CD4-positive, alpha-beta T cell treated with Interferon alpha-2 for 1 hour (primary cell): ENCODE measurements around the gene PTPRE.

Experiments used
- DNase-seq, 2 donors: peaks; one replicate each; pipeline ENCODE4 v3.0.0-alpha.2; 2020 to 2022

PTPRE gene

DNA sequence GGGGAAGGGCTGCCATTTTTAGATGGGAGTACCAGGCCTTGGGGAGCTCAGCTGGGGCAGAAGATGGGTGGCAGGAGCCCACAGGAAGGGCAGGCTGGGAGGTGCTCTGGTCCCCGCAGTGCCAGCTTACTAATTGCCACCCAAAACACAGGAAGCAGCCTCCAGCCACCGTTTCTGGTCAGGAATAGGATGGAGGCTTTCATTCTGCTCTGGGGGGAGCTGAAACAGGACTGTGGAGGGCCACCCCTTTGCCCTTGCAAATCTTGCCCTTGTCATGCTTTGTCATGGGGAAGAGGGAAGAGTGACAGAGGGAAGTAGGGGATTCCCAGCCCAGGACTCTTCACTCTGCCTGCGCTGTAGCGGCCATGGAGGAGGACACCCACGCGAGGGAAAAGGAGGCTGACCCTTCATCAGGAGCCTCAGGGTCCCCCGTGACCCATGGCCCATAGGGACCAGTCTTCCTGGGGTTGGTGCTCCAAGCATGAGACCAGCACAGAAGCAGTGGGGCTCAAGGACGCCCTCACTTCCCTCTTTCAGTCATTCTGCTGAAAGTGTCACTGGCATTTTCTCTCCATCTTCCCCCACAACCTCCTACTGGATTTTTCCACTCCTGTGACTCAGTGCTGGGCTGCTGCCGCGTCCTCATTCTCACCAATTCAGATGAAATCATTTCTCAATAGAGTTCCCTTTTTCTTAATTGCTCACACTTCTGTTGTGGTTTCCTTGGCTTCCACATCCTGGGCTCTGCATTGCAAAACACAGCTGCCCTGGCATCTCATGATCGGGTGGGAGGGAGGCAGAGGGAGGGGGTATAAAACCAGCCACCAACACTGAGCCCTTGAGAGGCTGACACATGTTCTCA, 157.4 kb downstream of the PTPRE start:
- DNase-seq: peak; percentile 72 to 82

DNA sequence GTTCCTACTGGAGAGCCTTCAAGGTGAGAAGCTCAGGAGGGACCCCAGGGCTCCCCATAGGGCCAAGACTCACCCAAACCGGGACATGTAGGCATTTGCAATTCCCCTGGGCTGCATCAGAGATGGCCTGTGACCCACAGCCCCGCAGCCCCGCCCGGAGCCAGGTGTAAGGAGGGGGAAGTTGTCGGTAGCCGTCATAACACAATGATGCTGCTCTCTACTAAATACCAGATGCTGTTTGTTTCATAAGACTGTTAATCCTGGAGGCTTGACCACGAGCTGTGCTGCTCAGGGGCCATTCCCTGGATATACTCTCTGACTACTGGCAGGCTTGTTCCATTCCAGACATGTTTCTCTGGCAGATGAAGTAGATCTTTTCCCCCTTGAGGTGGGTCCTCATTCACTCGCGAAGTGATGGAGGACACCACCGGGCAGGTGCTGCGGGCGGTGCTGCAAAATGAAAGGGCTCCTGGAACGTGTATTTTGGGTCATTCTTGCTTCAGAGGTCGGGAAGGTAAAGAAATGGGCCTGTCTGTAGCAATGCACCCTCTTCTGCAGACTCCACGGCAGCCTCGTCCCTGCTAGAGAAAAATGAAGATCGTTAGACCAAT, 158.2 kb downstream of the PTPRE start:
- DNase-seq: no peak

DNA sequence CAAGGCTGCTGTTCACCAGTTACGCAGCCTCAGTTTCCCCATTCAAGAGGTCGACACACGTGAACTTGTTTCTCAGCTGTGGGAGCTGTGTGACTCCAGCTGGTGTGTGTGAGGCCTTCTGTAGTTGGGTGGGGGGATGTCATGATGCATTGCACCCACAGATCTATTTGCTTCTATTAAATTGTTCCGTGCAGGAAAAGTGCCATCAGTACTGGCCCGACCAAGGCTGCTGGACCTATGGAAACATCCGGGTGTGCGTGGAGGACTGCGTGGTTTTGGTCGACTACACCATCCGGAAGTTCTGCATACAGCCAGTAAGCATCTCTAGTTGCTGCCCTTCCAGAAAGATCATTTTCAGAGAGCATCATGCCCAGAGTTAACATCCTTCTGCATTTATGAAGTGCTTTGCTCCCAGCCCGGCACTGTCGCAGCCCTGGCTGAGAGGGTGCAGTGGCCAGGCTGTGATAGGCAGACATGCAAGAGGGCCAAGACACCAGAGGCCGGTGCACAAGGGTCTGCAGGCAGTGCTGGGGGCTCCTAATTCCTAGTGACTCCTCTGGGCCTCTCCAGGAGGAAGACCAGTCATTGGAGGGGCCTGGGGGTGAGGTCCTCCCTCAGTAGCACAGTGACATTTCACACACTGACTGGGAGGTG, 159.1 kb downstream of the PTPRE start:
- DNase-seq: no peak

DNA sequence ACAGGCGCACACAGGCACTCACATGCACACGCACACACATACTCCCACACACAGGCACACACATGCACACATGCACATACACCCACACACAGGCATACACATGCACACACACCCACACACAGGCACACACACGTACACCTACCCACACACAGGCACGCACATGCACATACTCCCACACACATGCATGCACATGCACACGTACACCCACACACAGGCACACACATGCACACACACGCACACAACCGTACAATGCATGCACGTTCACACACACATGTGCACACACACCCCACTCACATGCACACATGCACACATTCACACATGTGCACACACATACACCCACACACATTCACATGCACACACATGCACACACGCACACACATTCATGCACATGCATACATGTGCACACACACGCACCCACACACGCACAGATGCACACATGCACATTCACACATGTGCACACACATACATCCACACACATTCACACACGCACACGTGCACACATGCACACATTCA, 160.0 kb downstream of the PTPRE start:
- no peak for DNase-seq

DNA sequence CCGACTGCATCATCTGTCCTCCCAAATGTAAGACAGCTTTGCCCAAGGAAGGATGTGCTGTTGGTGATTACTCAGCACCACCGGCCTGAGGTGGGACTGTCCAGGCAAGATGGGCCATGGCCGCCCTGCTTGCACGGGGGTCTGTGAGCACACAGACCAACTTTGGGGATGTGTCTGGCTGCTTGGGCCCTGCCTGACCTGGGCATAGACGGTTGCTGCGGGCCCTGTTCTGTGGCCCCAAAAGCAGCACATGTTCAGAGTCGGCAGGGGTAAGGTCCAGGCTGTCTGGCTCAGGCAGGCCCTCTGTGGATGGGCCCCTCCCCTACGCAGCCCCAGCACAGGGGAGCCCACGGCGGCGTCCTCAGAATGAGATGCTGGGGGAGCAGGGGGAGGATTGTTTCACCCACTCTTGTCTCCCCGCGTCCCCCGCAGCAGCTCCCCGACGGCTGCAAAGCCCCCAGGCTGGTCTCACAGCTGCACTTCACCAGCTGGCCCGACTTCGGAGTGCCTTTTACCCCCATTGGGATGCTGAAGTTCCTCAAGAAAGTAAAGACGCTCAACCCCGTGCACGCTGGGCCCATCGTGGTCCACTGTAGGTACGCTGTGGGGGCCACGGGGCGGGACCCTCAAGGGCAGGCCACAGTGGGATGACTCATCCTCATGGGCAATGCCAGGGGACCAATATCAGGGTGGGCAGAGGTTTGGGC, 160.9 kb downstream of the PTPRE start:
- no peak for DNase-seq

DNA sequence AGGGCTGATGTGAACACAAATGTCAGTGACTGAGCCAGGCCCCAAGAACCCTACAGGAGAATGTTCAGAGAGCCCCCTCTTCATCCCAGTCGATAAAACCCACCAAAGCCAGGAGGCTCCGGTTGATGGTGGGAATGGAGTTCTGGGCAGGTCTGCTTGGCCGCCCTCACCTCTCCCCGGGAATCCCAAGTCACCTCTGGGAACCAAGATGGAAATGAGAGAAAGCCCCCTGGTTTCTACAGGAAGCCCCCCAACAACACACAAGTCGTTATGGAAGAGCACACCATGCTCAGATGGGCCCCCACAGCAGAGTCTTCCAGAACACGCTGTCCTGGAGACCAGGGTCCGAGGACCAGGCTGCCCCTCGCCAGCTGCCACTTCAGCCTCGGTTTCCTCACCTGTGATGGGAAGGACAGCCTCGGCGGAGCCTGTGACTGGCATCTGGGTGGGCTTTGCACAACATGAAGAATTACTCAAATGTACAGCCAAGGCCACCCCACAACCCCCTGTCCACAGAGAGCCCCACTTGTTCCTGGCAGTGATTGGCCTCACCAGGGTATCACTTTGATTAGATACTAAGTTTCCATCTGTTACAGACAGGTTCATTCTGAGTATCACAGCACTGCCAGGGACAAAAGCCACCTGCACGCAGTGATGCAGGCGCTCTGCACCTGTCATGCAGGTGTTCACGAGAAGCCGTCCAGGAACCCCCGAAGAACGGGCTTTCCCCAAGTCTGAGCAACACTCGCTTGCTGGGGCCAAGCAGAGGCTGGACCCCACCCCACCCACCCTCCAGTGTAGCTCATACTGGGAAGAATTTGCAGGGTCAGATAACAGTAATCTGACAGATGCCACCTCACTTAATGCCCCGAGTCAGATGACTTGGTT, 161.7 kb downstream of the PTPRE start:
- no peak for DNase-seq

DNA sequence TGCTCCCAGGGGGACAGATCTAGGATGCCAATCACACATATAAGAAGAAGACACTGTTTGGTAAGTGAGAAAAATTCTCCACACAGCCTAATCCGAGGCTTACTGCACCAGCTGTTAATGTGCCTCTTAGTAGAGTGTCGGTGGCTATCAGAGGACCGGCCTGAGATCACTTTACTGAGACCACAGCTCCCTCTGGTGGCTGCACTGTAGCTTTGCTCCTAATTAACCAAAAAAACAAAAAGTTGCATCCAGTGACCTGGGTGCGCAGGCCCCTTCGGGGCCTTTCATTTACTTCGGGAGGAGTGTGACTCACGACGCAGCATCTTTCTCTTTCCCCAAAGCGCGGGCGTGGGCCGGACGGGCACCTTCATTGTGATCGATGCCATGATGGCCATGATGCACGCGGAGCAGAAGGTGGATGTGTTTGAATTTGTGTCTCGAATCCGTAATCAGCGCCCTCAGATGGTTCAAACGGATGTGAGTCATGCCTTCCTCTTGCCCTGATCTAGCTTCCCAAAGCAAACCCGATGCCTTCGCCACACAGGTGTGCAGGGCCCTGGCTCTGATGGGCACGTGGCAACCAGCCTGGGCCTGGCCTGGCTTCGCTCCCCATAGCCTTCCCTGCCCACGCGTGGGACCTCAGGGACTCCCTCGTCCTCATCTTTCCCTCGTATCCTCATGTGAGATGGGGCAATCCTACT, 162.6 kb downstream of the PTPRE start:
- DNase-seq: peak; percentile 79 to 84

DNA sequence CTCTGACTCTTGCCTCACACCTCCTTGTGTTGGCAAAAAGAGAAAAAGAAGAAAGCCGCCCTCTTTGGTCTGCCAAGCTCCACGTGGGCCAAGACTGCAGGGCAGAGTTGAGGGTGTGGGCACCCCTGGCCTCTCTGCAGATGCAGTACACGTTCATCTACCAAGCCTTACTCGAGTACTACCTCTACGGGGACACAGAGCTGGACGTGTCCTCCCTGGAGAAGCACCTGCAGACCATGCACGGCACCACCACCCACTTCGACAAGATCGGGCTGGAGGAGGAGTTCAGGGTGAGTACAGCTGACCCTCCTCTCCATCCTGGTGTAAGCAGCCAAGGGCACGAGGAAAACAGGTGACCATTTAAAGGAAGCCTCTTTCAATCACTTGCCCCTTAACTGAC, 163.3 kb downstream of the PTPRE start:
- no peak for DNase-seq

DNA sequence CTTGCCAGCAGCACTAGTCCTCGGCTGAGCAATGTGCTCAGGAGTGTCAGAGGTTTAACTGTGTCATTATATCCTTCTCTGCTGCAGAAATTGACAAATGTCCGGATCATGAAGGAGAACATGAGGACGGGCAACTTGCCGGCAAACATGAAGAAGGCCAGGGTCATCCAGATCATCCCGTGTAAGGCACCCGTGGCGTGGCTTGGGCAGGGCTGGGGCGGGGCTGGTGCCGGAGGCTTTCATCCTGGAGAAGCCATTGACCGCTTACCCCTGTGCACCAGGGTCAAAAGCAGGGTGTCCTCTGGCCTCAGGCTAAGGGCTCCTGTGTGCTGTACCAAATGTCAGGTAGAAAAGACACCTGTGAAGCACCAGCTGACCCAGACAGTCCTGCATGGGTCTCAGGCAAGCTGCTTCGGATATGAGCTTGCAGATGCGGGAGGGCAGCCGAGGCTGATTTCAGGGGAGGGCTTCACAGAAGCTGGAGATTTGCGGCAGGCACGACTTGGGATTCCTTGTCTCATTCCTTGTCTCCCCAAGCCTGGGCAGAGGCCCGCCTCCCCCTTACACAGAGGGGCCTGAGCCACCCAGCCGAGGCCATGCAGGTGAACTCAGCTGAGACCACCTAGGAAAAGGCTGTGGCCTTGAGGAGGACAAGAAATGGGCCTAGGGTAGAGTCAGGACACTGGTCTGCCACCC, 164.0 kb downstream of the PTPRE start:
- DNase-seq: no peak

DNA sequence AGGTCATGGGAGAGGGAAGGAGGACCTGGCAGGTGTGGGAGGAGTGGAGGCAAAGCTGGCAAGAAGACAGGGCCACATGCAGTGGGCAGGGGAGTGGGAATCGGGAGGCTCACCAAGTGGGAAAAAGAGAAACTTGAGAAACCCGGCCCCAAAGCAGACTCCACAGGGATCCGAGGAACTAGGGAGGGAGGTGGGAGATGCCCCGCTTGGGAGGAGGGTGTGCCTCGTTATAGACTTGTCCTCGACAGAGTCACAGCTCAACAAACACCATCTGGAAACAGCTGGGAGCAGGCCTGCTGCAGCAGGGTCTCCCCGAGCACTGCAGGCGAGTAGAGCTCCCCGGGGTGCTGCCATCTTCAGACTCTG, 164.5 kb downstream of the PTPRE start:
- no peak for DNase-seq

DNA sequence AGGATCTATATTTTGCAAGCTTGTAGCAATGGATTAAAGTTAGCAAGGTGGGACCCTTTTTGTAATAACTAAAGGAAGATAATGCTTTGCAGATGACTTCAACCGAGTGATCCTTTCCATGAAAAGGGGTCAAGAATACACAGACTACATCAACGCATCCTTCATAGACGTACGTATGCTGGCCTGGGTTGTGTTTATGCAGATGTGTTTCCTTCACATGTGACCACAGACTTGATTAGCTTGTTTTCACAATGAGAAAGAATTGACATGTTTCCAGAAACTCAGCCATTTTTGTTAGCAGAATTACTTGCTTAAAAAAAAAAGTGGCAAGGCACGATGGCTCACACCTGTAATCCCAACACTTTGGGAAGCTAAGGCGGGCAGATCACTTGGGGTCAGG, 165.1 kb downstream of the PTPRE start:
- DNase-seq: no peak

DNA sequence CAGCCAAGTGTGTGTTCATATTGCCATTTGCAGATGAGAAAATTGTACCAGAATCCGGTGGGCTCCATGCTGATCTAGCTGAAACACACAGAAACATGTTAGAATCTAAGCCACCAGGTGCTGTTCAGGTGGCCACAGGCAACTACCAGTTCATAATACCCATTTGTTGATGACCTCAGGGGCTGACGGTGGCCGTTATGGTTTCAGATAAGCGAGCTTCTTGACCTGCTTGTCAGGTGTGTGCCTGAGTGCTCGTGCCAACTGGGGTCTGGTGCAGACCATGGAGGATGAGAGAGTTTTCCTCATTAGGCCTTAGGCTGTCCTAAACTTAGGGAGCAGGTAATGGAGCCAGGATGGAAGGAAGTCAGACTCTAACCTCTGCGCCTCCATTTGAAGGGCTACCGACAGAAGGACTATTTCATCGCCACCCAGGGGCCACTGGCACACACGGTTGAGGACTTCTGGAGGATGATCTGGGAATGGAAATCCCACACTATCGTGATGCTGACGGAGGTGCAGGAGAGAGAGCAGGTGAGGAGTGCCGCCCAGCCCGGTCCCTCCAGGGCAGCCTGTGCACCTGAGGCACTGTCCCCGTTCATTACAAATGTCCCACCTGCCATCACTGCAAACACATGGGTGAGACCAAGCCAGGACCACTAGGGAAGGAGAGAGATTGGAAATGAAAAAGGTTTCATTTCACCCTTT, 166.2 kb downstream of the PTPRE start:
- no peak for DNase-seq

DNA sequence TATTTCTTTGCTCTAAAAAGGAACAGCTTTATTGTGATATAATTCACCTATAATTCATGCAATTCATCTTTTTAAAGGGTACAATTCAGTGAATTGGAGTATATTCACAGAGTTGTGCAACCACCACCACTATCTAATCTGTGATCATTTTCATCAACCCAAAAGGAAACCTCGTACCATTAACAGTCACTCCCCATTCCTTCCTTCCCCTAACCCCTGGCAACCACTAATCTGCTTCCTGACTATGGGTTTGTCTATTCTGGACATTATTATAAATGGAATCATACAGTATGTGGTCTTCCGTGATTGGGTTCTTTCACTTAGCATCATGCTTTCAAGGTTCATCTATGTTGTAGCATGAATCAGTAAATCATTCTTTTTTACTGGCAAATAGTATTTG, 167.0 kb downstream of the PTPRE start:
- no peak for DNase-seq

DNA sequence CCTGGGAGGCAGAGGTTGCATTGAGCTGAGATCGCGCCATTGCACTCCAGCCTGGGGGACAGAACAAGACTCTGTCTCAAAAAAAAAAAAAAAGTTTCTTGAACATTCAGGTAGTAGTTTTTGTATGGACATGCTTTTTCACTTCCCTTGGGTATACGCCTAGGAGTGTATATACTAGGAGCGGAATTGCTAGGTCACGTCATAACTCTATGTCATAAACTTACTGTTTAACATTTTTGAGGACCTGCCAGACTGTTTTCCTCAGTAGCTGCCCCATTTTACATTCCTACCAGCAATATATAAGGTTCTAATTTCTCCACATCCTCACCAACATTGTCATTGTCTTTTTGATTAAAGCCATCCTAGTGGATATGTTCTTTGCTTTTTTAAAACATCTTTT, 167.7 kb downstream of the PTPRE start:
- no peak for DNase-seq

DNA sequence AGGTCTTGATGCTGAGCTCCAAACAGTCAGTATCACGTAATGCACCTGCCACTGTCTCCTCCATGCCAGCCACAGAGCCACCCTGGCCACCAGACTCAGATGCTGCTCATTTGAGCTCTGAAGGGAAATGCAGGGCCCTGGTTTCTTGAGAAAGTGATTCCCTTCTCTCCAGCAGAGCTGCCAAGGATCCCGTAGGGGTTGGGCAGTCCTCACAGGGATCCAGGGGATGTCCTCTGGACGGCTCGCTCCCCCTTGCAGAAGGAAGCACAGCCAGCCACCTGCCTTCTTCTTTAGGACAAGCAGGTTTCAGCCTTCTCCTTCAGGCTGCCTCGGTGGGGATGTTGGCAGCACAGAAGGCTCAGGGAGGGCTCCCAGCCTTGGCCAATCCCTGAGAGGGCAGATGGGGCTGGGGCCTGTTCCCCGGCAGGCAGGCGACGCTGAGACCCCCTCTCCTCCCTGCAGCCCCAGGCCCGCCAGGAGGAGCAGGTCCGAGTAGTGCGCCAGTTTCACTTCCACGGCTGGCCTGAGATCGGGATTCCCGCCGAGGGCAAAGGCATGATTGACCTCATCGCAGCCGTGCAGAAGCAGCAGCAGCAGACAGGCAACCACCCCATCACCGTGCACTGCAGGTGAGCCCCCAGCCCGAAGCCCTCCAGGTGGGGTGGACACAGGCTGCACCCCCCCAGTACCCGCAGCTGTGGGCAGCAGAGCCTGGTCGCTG, 170.4 kb downstream of the PTPRE start:
- DNase-seq: no peak

DNA sequence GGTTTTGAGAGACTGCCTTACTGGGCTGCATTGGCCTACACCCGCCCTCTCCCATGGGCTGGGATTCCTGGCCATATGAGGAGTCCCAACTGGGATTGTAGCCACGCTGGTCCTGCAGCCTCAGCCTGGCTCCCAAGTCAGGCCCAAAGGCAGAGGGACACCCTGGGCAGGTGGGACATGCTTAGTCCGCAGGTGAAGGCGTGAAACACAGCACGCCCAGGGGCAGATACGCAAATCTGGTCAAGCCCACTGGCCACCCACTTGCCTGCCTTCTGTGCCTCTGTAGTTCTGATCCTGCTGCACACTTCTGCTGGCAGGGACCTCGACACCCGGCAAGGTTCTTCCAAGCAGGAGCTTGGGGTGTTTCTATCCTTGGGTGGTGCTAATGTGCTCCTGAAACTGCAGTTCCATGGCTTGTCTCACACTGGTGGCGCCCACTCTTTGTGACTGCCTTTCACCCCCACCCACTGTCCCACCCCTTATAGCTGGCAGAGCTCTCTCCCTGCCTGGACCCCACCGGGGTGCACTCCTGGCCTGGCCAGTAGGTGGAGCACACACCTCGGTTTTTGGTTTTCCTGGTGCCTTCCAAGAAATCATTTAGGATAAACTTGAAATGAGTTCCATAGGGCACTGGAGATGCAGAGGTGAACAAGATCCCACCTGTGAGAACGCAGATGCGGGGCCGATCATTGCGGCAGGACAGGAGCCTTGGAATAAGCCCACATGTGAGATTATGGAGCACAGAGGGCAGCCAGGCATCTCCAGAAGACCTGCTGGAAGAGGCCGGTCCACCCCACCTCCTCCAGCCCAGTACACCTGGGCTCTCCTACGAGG, 171.4 kb downstream of the PTPRE start:
- DNase-seq: peak in 1 of 2 donors; percentile 59

DNA sequence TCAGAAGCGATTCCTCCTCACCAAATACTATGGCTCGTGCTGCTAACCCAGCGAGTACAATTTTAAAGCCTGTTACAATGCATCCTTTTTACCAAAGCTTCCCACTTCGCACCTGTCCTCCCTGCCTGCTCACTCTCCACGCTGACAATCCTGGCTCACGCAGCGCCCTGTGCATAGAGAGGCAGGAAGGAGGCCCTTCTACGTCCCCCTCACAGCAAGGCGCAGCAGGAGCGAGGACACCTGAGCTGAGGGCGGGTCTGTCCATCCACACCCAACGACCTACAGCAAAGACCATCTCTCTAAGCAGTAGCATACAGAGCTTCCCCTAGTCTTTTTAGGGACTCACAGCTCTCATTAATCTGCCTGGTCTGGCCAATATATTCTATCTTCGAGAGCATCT, 173.3 kb downstream of the PTPRE start:
- no peak for DNase-seq

DNA sequence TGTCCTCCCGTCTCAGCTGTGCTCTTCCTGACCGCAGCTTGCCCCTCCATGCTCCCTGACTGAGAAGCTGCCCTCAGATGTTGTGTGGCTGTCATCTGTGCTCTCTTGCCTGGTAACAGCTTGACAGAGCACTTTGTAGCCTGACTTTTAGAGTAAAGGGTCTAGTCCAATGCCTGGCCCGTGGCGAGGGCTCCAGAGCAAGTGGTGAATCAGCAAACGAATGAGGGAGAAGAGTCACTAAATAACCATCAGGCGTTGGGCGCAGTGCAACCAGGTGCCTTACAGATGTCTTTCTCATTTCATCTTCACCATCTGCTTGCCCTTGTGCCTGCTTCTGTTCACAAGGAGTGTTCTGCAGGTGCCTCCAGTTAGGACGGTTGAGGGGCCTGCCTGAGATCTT, 173.7 kb downstream of the PTPRE start:
- DNase-seq: no peak

DNA sequence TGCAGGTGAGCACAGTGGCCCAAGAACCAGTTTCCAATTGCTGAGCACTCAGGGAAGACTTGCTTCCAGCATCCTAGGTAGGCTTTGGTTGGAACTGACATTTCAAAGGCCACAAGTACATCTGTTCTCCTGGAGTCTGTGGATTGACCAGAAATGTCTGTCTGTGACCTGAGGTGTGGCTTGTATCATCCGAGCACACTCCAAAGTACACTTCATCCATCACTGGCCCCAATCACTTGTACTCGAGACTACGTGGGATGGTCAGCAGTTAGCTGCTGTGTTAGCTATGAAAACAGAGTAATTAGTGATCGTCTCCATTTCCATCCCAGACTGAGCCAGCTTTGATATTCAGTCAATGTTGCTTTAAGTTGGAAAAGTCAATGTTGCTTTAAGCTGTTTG, 174.3 kb downstream of the PTPRE start:
- DNase-seq: no peak
